ENCODE data around the gene PLEKHG2.

PLEKHG2 gene

DNA sequence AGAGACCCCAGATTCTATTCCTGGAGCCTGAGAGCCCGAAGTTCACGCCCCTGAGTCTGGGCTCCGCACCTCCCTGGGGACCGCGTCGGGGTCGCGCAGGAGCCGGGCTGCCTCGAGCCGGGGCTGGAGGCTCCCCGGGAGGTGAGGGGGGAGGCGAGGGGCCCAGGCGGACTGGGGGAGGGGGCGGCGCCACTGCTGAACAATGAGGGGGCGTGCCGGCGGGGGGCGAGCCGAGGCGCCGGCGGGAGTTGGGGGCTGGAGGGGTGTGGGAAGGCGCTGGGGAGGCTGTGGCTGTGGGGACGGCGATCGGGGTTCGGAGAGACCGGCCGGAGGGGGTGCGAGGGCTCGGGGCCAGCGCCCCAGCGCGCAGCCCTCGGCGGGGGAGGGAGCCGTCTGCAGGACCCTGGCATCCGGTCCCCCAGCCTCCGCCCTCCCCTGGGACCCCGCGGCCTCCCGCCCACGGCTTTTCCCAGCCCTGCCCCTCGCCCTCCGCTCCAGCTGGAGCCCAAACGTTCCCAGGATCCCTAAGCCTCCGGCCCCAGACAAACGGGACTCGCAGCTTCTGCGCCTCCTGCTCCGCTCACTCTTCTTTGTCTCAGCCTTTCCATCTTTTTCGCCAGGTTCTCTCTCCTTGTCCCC is 922 bp downstream of the PLEKHG2 start:
- H3K4me2 ChIP-seq = peak overlapping the region; percentile 79
- no peak overlapping the region for H3K27ac ChIP-seq
- TF ChIP-seq, protein P1, sequence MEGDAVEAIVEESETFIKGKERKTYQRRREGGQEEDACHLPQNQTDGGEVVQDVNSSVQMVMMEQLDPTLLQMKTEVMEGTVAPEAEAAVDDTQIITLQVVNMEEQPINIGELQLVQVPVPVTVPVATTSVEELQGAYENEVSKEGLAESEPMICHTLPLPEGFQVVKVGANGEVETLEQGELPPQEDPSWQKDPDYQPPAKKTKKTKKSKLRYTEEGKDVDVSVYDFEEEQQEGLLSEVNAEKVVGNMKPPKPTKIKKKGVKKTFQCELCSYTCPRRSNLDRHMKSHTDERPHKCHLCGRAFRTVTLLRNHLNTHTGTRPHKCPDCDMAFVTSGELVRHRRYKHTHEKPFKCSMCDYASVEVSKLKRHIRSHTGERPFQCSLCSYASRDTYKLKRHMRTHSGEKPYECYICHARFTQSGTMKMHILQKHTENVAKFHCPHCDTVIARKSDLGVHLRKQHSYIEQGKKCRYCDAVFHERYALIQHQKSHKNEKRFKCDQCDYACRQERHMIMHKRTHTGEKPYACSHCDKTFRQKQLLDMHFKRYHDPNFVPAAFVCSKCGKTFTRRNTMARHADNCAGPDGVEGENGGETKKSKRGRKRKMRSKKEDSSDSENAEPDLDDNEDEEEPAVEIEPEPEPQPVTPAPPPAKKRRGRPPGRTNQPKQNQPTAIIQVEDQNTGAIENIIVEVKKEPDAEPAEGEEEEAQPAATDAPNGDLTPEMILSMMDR (conservative IDR thresholded peaks at IDR 0.05; ENCODE audit: low read depth, low read length) = no peak
- peaks cover 9% of the 10 kb centered on the region for H3K79me2 ChIP-seq (ENCODE audit: insufficient read depth, low read depth)
- H3K4me3 ChIP-seq (IDR thresholded peaks at IDR 0.05; ENCODE audit: insufficient read depth, low read depth, low read length) = no peak overlapping the region
- H4K20me1 ChIP-seq (ENCODE audit: insufficient read depth) = no peaks in the 10 kb centered on the region
- peak overlapping the region; percentile 77; the same call in 1 of the 2 replicates for H2AFZ ChIP-seq (ENCODE audit: low read depth)
- peaks cover 25% of the 10 kb centered on the region for H3K4me1 ChIP-seq (ENCODE audit: low read depth, poor library complexity, severe bottlenecking)
- no peaks in the 10 kb centered on the region for H3K27me3 ChIP-seq (ENCODE audit: insufficient read depth, low read depth)
- H3K9ac ChIP-seq = peak overlapping the region; percentile 63; the same call in 1 of the 2 replicates
- H3K36me3 ChIP-seq (ENCODE audit: insufficient read depth) = no peaks in the 10 kb centered on the region

DNA sequence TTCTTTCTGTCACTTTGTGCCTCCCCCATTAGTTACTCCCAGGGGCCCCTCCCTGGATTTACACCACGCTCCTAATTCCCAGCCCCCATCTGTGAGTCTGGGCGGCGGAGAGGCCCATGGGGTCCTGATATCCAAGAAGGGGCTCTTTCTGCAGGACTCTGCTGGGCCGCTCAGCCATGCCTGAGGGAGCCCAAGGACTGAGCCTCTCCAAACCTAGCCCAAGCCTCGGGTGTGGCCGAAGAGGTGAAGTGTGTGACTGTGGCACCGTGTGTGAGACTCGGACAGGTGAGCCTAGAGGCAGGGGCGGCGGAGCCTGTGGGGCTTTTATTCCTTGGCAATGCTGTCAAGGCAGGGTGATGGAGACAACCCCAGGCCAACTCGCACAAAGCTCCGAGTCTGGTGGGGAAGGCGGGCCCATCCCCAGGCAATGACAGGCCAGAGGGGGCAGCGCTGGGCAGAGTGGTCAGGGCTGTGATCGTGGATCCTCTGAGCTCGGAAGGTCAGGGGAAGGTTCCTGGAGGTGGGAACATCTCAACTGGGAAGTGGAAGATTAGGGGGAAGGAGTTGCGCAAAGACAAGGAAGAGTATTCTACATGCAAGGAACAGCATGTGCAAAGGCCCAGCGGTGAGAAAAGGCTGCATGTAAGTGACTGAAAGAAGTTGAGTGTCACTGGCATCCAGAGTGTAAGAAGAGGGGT is 1.6 kb downstream of the PLEKHG2 start:
- H3K27me3 ChIP-seq (ENCODE audit: insufficient read depth, low read depth) = no peaks in the 10 kb centered on the region
- no peak overlapping the region for H3K9ac ChIP-seq
- no peak overlapping the region for H2AFZ ChIP-seq (ENCODE audit: low read depth)
- TF ChIP-seq, protein P1 (conservative IDR thresholded peaks at IDR 0.05; ENCODE audit: low read depth, low read length) = no peak
- H3K36me3 ChIP-seq (ENCODE audit: insufficient read depth) = no peaks in the 10 kb centered on the region
- H3K4me1 ChIP-seq (ENCODE audit: low read depth, poor library complexity, severe bottlenecking) = peaks cover 20% of the 10 kb centered on the region
- 0 out of 2 replicates have a peak, but pooled peaks cover 3% of the 10 kb centered on the region for H3K79me2 ChIP-seq (ENCODE audit: insufficient read depth, low read depth)
- H3K4me3 ChIP-seq (IDR thresholded peaks at IDR 0.05; ENCODE audit: insufficient read depth, low read depth, low read length) = no peak overlapping the region
- no peak overlapping the region for H3K27ac ChIP-seq
- no peaks in the 10 kb centered on the region for H4K20me1 ChIP-seq (ENCODE audit: insufficient read depth)
- no peak overlapping the region for H3K4me2 ChIP-seq

DNA sequence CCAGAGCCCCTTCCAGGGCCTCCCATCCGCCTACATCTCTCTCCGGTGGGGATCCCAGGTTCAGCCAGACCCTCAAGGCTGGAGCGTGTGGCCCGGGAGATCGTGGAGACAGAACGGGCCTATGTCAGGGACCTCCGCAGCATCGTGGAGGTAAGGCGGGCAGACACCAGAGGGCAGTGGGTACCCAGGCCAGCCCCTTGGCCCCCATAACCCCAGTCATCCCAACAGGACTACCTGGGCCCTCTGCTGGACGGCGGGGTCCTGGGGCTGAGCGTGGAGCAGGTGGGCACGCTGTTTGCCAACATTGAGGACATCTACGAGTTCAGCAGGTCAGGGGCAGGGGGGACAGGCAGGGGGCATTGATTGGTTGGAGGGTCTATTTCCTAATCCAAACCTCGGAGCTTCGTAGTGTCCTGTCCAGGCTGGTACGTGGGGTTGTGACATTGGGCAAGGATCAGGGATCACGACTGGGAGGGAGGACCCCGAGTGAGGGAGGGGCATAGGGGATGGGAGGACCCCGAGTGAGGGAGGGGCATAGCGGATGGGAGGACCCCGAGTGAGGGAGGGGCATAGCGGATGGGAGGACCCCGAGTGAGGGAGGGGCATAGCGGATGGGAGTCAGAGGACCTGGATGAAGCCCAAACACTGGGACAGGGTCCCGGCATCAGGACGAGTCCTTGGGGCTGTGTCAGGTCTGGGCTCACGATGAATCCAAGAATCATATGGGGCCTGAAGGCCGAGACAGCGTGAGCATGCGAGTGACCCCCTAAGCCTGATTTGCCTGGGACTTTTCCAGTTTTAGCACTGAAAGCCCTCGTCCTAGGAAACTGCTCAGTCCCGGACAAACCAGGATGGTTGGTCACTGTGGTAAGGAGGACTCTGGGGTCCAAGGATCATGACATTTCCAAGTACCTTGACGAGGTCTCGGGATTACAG is 2.9 kb downstream of the PLEKHG2 start:
- H3K27ac ChIP-seq = no peak overlapping the region
- H3K4me2 ChIP-seq = no peak overlapping the region
- H3K4me3 ChIP-seq (IDR thresholded peaks at IDR 0.05; ENCODE audit: insufficient read depth, low read depth, low read length) = no peak overlapping the region

More for the DNA sequence above, 2.9 kb downstream of the PLEKHG2 start:
- Histone ChIP-seq H3K79me2 (ENCODE audit: insufficient read depth, low read depth) (no peaks in the 10 kb centered on the region), H3K4me1 (ENCODE audit: low read depth, poor library complexity, severe bottlenecking) (peaks cover 14% of the 10 kb centered on the region), H3K9ac (no peak overlapping the region), H2AFZ (ENCODE audit: low read depth) (no peak overlapping the region), H3K36me3 (ENCODE audit: insufficient read depth) (no peaks in the 10 kb centered on the region), H4K20me1 (ENCODE audit: insufficient read depth) (no peaks in the 10 kb centered on the region), H3K27me3 (ENCODE audit: insufficient read depth, low read depth) (no peaks in the 10 kb centered on the region)
- TF ChIP-seq, protein P1 (conservative IDR thresholded peaks at IDR 0.05; ENCODE audit: low read depth, low read length) = no peak

All from KMS-11 (cell line).